Measurements from ENCODE around the gene CHURC1.

- TF ChIP-seq CTCF (IDR thresholded peaks at IDR 0.05): no peak
- TF ChIP-seq POLR2A (IDR thresholded peaks at IDR 0.05): no peak
These were observed 24.9 kb downstream of the CHURC1 start for GRCh38 chr14:64938972-64939816.
